Occipital lobe (tissue), 2 donors: ENCODE data around the gene TMEM267. TPM values are rescaled to one million over a fixed set of nuclear protein-coding genes. Genes with fewer than 3 reads are reported as not detected.
"Not testable (repeated sequence)": the region's sequence is repeated elsewhere in the genome, so short reads cannot be mapped to it uniquely, and the experiment has no call there.

Experiments
- DNase-seq: peaks from one replicate; lab custom pipeline; 2025; lab: John Stamatoyannopoulos, UW
- total RNA-seq: library from RNA; depleted of rRNA; stranded (reverse); fragments of >200 nt; gene quantifications from one replicate; pipeline ENCODE4 v1.2.3, GENCODE V29; 2014

Gene TMEM267
- total RNA-seq, 1 donor from 2014 or later = 14.0 TPM

- no peak for DNase-seq
Observed at GRCh38 chr5:43410414-43410813, 73.3 kb downstream of the TMEM267 start.

GRCh38 chr5:43409809-43410271 lies 73.8 kb downstream of the TMEM267 start:
- DNase-seq = no peak

- DNase-seq = not testable (repeated sequence)
Observed at GRCh38 chr5:43402524-43403066, 81.1 kb downstream of the TMEM267 start.

- DNase-seq = no peak
Observed at GRCh38 chr5:43401827-43402226, 81.8 kb downstream of the TMEM267 start.

GRCh38 chr5:43400082-43400481 lies 83.6 kb downstream of the TMEM267 start:
- DNase-seq = no peak

- no peak for DNase-seq
Observed at GRCh38 chr5:43396762-43397304, 86.8 kb downstream of the TMEM267 start.

Other genes starting within 250 kb of the TMEM267 start
- gene HMGCS1, start 170.5 kb downstream of the TMEM267 start, total RNA-seq = 512 TPM
- 0.47 TPM for gene CCL28, start 71.5 kb downstream of the TMEM267 start, total RNA-seq
- 4.4 TPM for gene C5orf34, start 31.3 kb upstream of the TMEM267 start, total RNA-seq
- gene PAIP1, start 73.2 kb upstream of the TMEM267 start, total RNA-seq = 216 TPM
- 157 TPM for gene NNT, start 119.3 kb upstream of the TMEM267 start, total RNA-seq